SK-N-SH treated with all-trans-retinoic acid at 6 μM for 48 hours (cell line): ENCODE results near the gene PCK1.

Source experiments
- ATAC-seq: fragments of 200-7000 bp; cut with Tn5 transposase; 3 replicates; pipeline ENCODE4 v1.9.1; 2020; ENCODE audit warnings: mild to moderate bottlenecking, moderate library complexity
- ARNTL ChIP-seq: fragments of 450-650 bp; formaldehyde crosslinking; IDR thresholded peaks from 2 replicates; pipeline ENCODE4 v1.5.0; 2020; ENCODE audit warnings: low read depth, mild to moderate bottlenecking, moderate library complexity, borderline replicate concordance
- BACH2 ChIP-seq: fragments of 250-450 bp; sonication (Bioruptor Pico); IDR thresholded peaks from 2 replicates; pipeline ENCODE4 v1.9.0; 2021; ENCODE audit warnings: mild to moderate bottlenecking, borderline replicate concordance
- CSDC2 ChIP-seq: fragments of 250-450 bp; sonication (Bioruptor Pico); IDR thresholded peaks from 2 replicates; pipeline ENCODE4 v1.5.0; 2020; ENCODE audit warnings: mild to moderate bottlenecking, moderate library complexity
- ESRRG ChIP-seq: fragments of 250-450 bp; sonication (Bioruptor Pico); IDR thresholded peaks from 2 replicates; pipeline ENCODE4 v1.6.1; 2021; ENCODE audit warnings: mild to moderate bottlenecking
- GLIS3 ChIP-seq: fragments of 250-450 bp; sonication (Bioruptor Pico); IDR thresholded peaks from 2 replicates; pipeline ENCODE4 v1.5.0; 2020; ENCODE audit warnings: mild to moderate bottlenecking, moderate library complexity
- ISL1 ChIP-seq: fragments of 250-450 bp; sonication (Bioruptor Pico); IDR thresholded peaks from 2 replicates; pipeline ENCODE4 v2.1.2; 2022; ENCODE audit warnings: mild to moderate bottlenecking, moderate library complexity
- OSR1 ChIP-seq: fragments of 250-450 bp; sonication (Bioruptor Pico); IDR thresholded peaks from 2 replicates; pipeline ENCODE4 v1.8.0; 2022; ENCODE audit warnings: moderate library complexity, mild to moderate bottlenecking, inconsistent platforms
- PPARA ChIP-seq: fragments of 250-450 bp; sonication (Bioruptor Pico); IDR thresholded peaks from 2 replicates; pipeline ENCODE4 v1.5.0; 2020; ENCODE audit warnings: mild to moderate bottlenecking, borderline replicate concordance
- RARB ChIP-seq: fragments of 250-450 bp; sonication (Bioruptor Pico); IDR thresholded peaks from 2 replicates; pipeline ENCODE4 v1.8.0; 2021; ENCODE audit warnings: mild to moderate bottlenecking, moderate library complexity
- SNAI2 ChIP-seq: fragments of 250-450 bp; sonication (Bioruptor Pico); IDR thresholded peaks from 2 replicates; pipeline ENCODE4 v1.5.0; 2020; ENCODE audit warnings: mild to moderate bottlenecking, moderate library complexity
- TCF4 ChIP-seq: fragments of 250-450 bp; sonication (Bioruptor Pico); IDR thresholded peaks from 2 replicates; pipeline ENCODE4 v1.8.0; 2021; ENCODE audit warnings: mild to moderate bottlenecking, moderate library complexity, borderline replicate concordance
- ZFP3 ChIP-seq: fragments of 250-450 bp; sonication (Bioruptor Pico); IDR thresholded peaks from 2 replicates; pipeline ENCODE4 v1.5.0; 2020; ENCODE audit warnings: mild to moderate bottlenecking, moderate library complexity
- ZNF565 ChIP-seq: fragments of 450-650 bp; formaldehyde crosslinking; conservative IDR thresholded peaks from 2 replicates; pipeline ENCODE4 v1.5.0; 2020; ENCODE audit warnings: low read depth, mild to moderate bottlenecking, moderate library complexity
- ZNF8 ChIP-seq: fragments of 450-650 bp; formaldehyde crosslinking; IDR thresholded peaks from 2 replicates; pipeline ENCODE4 v1.5.0; 2020; ENCODE audit warnings: mild to moderate bottlenecking, moderate library complexity
- TF ChIP-seq, protein P1 (sequence below): fragments of 250-450 bp; sonication (Bioruptor Pico); IDR thresholded peaks from 2 replicates; pipeline ENCODE4 v1.8.0; 2021; ENCODE audit warnings: low read depth, mild to moderate bottlenecking, moderate library complexity, borderline replicate concordance
- TF ChIP-seq, protein P2 (sequence below): fragments of 250-450 bp; sonication (Bioruptor Pico); IDR thresholded peaks from 2 replicates; pipeline ENCODE4 v1.5.0; 2020; ENCODE audit warnings: mild to moderate bottlenecking, moderate library complexity
- TF ChIP-seq, protein P3 (sequence below): fragments of 250-450 bp; sonication (Bioruptor Pico); IDR thresholded peaks from 2 replicates; pipeline ENCODE4 v1.8.0; 2020; ENCODE audit warnings: mild to moderate bottlenecking, moderate library complexity, borderline replicate concordance
- TF ChIP-seq, protein P4 (sequence below): fragments of 250-450 bp; sonication (Bioruptor Pico); IDR thresholded peaks from 2 replicates; pipeline ENCODE4 v1.5.1; 2021; ENCODE audit warnings: mild to moderate bottlenecking, moderate library complexity
- TF ChIP-seq, protein P5 (sequence below): fragments of 250-450 bp; sonication (Bioruptor Pico); IDR thresholded peaks from 2 replicates; pipeline ENCODE4 v1.5.1; 2020; ENCODE audit warnings: low read depth, mild to moderate bottlenecking, moderate library complexity

Gene PCK1

DNA sequence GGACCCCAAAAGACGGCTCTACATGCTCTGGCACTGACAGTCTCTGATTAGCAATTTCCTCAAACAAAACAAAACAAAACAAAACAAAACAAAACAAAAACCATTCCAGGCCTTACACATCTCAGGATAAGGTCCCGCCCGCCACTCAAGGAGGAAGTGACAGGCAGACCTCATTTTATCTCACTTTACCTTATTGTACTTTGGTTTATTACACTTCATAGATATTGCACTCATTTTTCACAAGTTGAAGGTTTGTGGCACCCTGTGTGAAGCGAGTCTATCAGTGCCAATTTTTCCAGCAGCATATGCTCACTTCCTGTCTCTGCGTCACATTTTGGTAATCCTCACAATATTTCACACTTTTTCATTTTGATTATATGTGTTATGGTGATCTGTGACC, 44.1 kb downstream of the PCK1 start:
- no peak for ATAC-seq
- TF ChIP-seq SNAI2 (CRISPR knock-in tag) (no peak), ARNTL (CRISPR knock-in tag) (no peak), ZNF565 (CRISPR knock-in tag) (no peak), ISL1 (CRISPR knock-in tag) (no peak), BACH2 (CRISPR knock-in tag) (no peak)
- TF ChIP-seq, protein P1, sequence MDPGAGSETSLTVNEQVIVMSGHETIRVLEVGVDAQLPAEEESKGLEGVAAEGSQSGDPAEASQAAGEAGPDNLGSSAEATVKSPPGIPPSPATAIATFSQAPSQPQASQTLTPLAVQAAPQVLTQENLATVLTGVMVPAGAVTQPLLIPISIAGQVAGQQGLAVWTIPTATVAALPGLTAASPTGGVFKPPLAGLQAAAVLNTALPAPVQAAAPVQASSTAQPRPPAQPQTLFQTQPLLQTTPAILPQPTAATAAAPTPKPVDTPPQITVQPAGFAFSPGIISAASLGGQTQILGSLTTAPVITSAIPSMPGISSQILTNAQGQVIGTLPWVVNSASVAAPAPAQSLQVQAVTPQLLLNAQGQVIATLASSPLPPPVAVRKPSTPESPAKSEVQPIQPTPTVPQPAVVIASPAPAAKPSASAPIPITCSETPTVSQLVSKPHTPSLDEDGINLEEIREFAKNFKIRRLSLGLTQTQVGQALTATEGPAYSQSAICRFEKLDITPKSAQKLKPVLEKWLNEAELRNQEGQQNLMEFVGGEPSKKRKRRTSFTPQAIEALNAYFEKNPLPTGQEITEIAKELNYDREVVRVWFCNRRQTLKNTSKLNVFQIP (CRISPR knock-in tag) = no peak
- TF ChIP-seq, all 23 proteins: peak for 0

DNA sequence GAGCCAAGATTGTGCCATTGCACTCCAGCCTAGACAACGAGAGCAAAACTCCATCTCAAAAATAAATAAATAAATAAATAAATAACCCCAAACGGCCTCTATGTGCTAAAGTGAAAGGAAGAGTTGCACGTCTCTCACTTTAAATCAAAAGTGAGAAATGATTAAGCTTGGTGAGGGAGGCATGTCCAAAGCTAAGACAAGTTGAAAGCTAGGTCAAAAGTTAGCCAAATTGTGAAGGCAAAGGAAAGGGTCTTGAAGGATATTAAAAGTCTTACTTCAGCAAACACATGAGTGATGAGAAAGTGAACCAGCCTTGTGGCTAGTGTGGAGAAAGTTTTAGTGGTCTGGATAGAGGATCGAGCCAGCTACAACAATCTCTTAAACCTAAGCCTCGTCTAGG, 45.0 kb downstream of the PCK1 start:
- TF ChIP-seq PPARA (no peak), RARB (CRISPR knock-in tag) (no peak), TCF4 (no peak), ESRRG (CRISPR knock-in tag) (no peak), ZNF565 (CRISPR knock-in tag) (no peak), ZFP3 (no peak), SNAI2 (CRISPR knock-in tag) (no peak), ISL1 (CRISPR knock-in tag) (no peak), CSDC2 (CRISPR knock-in tag) (no peak)
- TF ChIP-seq, protein P2, sequence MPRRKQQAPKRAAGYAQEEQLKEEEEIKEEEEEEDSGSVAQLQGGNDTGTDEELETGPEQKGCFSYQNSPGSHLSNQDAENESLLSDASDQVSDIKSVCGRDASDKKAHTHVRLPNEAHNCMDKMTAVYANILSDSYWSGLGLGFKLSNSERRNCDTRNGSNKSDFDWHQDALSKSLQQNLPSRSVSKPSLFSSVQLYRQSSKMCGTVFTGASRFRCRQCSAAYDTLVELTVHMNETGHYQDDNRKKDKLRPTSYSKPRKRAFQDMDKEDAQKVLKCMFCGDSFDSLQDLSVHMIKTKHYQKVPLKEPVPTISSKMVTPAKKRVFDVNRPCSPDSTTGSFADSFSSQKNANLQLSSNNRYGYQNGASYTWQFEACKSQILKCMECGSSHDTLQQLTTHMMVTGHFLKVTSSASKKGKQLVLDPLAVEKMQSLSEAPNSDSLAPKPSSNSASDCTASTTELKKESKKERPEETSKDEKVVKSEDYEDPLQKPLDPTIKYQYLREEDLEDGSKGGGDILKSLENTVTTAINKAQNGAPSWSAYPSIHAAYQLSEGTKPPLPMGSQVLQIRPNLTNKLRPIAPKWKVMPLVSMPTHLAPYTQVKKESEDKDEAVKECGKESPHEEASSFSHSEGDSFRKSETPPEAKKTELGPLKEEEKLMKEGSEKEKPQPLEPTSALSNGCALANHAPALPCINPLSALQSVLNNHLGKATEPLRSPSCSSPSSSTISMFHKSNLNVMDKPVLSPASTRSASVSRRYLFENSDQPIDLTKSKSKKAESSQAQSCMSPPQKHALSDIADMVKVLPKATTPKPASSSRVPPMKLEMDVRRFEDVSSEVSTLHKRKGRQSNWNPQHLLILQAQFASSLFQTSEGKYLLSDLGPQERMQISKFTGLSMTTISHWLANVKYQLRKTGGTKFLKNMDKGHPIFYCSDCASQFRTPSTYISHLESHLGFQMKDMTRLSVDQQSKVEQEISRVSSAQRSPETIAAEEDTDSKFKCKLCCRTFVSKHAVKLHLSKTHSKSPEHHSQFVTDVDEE (CRISPR knock-in tag) = no peak
- ATAC-seq = no peak

DNA sequence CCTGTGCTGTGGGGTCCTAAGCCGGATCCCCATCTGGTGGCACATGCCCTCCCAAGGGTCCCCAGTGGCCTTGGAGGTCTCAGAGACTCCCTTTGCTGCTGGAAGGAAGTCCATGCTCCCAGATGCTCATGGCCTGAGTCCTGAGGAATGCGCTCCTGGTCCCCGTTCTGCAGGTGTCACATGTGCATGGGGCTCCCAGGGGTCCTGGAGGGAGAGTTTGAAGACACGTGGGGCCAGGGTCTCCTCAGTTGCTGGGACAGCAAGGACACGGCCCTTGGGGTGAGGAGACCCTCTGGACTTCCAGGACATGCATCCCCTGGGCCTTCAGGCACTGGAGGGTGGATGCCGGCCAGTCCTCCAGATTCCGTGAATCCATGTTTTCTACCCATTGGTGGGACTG, 47.6 kb downstream of the PCK1 start:
- no peak for ATAC-seq
- TF ChIP-seq, protein P3, sequence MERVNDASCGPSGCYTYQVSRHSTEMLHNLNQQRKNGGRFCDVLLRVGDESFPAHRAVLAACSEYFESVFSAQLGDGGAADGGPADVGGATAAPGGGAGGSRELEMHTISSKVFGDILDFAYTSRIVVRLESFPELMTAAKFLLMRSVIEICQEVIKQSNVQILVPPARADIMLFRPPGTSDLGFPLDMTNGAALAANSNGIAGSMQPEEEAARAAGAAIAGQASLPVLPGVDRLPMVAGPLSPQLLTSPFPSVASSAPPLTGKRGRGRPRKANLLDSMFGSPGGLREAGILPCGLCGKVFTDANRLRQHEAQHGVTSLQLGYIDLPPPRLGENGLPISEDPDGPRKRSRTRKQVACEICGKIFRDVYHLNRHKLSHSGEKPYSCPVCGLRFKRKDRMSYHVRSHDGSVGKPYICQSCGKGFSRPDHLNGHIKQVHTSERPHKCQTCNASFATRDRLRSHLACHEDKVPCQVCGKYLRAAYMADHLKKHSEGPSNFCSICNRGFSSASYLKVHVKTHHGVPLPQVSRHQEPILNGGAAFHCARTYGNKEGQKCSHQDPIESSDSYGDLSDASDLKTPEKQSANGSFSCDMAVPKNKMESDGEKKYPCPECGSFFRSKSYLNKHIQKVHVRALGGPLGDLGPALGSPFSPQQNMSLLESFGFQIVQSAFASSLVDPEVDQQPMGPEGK = no peak
- TF ChIP-seq GLIS3 = no peak
- TF ChIP-seq ZNF8 (CRISPR knock-in tag) = no peak
- TF ChIP-seq ZNF565 (CRISPR knock-in tag) = no peak
- no peak for TF ChIP-seq OSR1
- TF ChIP-seq CSDC2 (CRISPR knock-in tag) = no peak
- TF ChIP-seq, protein P4, sequence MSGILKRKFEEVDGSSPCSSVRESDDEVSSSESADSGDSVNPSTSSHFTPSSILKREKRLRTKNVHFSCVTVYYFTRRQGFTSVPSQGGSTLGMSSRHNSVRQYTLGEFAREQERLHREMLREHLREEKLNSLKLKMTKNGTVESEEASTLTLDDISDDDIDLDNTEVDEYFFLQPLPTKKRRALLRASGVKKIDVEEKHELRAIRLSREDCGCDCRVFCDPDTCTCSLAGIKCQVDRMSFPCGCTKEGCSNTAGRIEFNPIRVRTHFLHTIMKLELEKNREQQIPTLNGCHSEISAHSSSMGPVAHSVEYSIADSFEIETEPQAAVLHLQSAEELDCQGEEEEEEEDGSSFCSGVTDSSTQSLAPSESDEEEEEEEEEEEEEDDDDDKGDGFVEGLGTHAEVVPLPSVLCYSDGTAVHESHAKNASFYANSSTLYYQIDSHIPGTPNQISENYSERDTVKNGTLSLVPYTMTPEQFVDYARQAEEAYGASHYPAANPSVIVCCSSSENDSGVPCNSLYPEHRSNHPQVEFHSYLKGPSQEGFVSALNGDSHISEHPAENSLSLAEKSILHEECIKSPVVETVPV = no peak
- TF ChIP-seq SNAI2 (CRISPR knock-in tag) = no peak
- TF ChIP-seq ARNTL (CRISPR knock-in tag) = no peak
- no peak for TF ChIP-seq RARB (CRISPR knock-in tag)

DNA sequence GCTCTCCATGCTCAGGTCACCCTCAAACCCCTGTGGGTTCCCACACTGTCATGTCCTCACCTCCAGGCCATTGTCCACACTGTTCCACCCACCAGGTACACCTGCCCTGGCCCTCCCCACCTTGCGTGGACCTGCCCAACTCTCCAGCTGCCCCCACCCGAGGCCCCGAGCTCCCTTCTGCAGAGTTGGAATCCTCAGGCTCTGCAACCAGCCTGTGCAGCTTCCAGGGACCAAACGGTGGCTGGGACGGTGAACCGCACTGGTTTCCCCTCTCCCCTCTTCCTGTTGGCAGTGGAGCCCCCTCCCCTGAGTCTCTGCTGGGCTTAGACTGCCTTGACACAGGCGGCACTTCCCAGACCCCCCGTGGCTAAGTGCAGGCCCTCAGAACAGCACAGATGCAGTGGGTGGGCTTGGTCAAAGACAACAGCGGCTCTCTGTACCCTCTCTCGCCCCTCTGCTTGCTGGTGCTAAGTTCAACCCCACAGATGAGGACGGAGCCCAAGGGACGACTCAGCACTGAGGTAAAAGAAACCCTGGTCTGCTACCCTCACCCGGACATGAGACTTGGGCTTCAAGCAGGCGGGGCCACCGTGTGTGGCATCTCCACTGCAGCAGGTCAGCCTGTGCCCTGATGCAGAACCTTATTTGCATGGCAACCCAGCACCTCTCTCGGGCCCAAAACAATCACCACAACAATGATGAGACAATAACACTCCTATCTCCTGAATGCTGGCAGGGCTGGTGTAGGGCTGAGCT, 48.4 kb downstream of the PCK1 start:
- no peak for TF ChIP-seq GLIS3
- TF ChIP-seq OSR1 = no peak
- no peak for TF ChIP-seq ISL1 (CRISPR knock-in tag)
- no peak for TF ChIP-seq TCF4
- TF ChIP-seq BACH2 (CRISPR knock-in tag) = no peak
- TF ChIP-seq, protein P5, sequence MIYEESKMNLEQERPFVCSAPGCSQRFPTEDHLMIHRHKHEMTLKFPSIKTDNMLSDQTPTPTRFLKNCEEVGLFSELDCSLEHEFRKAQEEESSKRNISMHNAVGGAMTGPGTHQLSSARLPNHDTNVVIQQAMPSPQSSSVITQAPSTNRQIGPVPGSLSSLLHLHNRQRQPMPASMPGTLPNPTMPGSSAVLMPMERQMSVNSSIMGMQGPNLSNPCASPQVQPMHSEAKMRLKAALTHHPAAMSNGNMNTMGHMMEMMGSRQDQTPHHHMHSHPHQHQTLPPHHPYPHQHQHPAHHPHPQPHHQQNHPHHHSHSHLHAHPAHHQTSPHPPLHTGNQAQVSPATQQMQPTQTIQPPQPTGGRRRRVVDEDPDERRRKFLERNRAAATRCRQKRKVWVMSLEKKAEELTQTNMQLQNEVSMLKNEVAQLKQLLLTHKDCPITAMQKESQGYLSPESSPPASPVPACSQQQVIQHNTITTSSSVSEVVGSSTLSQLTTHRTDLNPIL (CRISPR knock-in tag) = no peak
- ATAC-seq = no peak
